MM.1S (cell line): ENCODE data around the gene GTF2F2.

Source experiments
- EZH2phosphoT487 ChIP-seq: fragments of 300-600 bp; sonication (generic); IDR thresholded peaks from 2 replicates; pipeline ENCODE4 v1.6.1; 2018; ENCODE audit warnings: antibody characterized with exemption, low read length
- TF ChIP-seq, protein P1 (sequence below): fragments of 300-600 bp; sonication (generic); IDR thresholded peaks from 2 replicates; pipeline ENCODE4 v1.5.1; 2016; ENCODE audit warnings: antibody characterized with exemption, low read length, mixed read lengths

DNA sequence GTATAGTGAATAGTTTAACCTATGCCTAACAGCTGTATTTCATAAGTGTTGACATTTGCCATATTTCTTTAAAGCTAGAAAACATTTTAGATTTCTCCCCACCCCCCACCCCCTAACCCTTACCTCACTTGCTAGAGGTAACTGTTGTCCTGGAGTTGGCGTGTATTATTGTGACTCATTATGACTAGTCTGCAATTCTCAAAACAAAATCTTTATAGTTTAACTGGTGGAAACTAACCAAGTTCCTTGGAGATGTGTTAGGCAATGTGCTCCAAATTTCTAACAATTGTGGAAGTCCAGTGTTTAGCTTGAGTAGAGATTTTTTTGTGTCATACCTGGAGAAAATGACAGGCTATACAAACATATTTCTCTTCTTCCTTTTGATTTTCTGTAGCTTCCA is 42.5 kb downstream of the GTF2F2 start:
- TF ChIP-seq EZH2phosphoT487: no peak
- TF ChIP-seq, protein P1, sequence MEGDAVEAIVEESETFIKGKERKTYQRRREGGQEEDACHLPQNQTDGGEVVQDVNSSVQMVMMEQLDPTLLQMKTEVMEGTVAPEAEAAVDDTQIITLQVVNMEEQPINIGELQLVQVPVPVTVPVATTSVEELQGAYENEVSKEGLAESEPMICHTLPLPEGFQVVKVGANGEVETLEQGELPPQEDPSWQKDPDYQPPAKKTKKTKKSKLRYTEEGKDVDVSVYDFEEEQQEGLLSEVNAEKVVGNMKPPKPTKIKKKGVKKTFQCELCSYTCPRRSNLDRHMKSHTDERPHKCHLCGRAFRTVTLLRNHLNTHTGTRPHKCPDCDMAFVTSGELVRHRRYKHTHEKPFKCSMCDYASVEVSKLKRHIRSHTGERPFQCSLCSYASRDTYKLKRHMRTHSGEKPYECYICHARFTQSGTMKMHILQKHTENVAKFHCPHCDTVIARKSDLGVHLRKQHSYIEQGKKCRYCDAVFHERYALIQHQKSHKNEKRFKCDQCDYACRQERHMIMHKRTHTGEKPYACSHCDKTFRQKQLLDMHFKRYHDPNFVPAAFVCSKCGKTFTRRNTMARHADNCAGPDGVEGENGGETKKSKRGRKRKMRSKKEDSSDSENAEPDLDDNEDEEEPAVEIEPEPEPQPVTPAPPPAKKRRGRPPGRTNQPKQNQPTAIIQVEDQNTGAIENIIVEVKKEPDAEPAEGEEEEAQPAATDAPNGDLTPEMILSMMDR: no peak
